Tongue (tissue), 2 donors: Measurements from ENCODE around the gene JAK2. TPM values are rescaled to one million over a fixed set of nuclear protein-coding genes. Genes with fewer than 3 reads are reported as not detected.
A peak's percentile ranks its signal among the peaks of the same experiment; 100 is the strongest.
"Not testable (repeated sequence)": the region's sequence is repeated elsewhere in the genome, so short reads cannot be mapped to it uniquely, and the experiment has no call there.

Experiments
- DNase-seq: peaks from one replicate; pipeline ENCODE4 v3.0.0-alpha.2; 2015
- total RNA-seq: library from RNA; depleted of rRNA; stranded (reverse); fragments of >200 nt; gene quantifications from one replicate; pipeline ENCODE4 v1.2.3, GENCODE V29; 2014

The JAK2 gene
- total RNA-seq, 1 donor from 2014 or later = 25.2 TPM

- DNase-seq = no peak
These were observed 58.3 kb downstream of the JAK2 start for GRCh38 chr9:5043381-5043780.

DNA sequence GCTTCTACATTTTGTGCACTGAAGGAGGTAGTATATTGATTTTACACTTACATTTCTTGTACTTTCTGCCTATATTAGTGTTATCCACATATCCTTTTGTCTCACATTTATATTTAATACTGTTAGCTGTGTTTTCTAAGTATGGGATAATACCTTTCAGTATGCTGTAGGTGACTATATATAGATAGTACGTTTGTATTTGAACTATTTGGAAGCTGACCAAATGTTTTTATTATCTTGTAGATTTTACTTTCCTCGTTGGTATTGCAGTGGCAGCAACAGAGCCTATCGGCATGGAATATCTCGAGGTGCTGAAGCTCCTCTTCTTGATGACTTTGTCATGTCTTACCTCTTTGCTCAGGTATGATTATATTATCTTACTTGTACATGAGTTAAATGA is 59.1 kb downstream of the JAK2 start:
- DNase-seq = no peak

- DNase-seq = no peak
These were observed 67.8 kb downstream of the JAK2 start for GRCh38 chr9:5052838-5053237.

GRCh38 chr9:5062631-5063030 is 77.6 kb downstream of the JAK2 start:
- DNase-seq = no peak

- DNase-seq = no peak
These were observed 87.8 kb downstream of the JAK2 start for GRCh38 chr9:5072871-5073270.

- DNase-seq = peak; percentile 13
These were observed 88.6 kb downstream of the JAK2 start for GRCh38 chr9:5073701-5074100.

DNA sequence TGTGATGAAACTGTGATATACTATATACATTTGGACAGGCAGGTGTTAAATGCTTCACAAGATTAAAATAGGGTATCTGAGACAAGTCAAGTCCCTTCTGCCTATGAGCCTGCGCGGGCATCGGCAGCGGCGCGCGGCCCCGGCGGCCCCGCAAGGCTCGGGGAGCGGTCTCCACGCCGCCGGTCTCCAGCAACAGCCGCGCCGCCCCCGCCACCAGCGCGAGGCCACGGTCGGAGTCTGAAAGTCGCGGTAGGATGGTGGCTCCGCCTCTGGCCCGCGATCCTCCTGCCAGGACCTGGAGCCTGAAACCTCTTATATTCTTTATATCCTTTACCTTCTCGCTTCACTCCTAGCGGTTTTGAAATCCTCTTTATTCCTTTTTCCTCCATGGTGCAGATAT is 100.9 kb downstream of the JAK2 start:
- no peak for DNase-seq

DNA sequence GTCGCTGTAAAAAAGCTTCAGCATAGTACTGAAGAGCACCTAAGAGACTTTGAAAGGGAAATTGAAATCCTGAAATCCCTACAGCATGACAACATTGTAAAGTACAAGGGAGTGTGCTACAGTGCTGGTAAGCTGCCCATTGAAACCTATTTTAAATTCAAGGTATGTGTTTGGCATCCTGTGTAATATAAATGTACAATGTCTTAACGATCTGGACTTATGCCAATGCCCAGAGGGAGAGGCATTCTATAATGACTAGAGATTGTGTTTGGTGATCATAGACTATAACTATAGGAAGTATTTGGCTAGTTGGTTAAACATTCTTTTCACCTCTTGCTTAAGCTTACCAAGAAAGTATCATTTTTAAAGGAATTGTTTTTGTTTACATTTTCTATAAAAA is 104.7 kb downstream of the JAK2 start:
- no peak for DNase-seq

GRCh38 chr9:5095795-5096194 is 110.7 kb downstream of the JAK2 start:
- DNase-seq = no peak

- DNase-seq = no peak
These were observed 114.4 kb downstream of the JAK2 start for GRCh38 chr9:5099466-5099865.

- not testable (repeated sequence) for DNase-seq
These were observed 116.1 kb downstream of the JAK2 start for GRCh38 chr9:5101127-5101526.

DNA sequence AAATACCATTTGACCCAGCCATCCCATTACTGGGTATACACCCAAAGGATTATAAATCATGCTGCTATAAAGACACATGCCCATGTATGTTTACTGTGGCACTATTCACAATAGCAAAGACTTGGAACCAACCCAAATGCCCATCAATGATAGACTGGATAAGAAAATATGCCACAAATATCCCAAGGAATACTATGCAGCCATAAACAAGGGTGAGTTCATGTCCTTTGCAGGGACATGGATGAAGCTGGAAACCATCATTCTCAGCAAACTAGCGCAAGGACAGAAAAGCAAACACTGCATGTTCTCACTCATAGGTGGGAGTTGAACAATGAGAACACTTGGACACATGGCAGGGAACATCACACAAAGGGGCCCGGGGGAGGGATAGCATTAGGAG is 121.4 kb downstream of the JAK2 start:
- not testable (repeated sequence) for DNase-seq

- DNase-seq = no peak
These were observed 126.0 kb downstream of the JAK2 start for GRCh38 chr9:5110867-5111681.

GRCh38 chr9:5111696-5112095 is 126.6 kb downstream of the JAK2 start:
- DNase-seq = no peak

- no peak for DNase-seq
These were observed 127.1 kb downstream of the JAK2 start for GRCh38 chr9:5112109-5112592.

GRCh38 chr9:5112646-5113045 is 127.6 kb downstream of the JAK2 start:
- DNase-seq = no peak

DNA sequence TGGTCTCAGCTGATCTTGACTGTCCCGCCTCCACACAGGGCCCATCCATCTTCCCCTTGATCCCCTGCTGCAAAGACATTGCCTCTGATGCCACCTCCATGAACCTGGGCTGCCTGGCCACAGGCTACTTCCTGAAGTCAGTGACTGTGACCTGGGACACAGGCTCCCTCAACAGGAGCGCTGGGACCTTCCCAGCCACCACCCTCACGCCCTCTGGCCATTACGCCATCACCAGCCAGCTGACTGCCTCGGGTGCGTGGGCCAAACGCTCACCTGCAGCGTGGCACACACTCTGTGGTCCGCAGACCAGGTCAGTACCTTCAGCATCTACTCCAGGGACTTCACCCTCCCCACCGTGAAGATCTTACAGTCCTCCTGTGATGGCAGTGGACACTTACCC is 128.5 kb downstream of the JAK2 start:
- DNase-seq = no peak

DNA sequence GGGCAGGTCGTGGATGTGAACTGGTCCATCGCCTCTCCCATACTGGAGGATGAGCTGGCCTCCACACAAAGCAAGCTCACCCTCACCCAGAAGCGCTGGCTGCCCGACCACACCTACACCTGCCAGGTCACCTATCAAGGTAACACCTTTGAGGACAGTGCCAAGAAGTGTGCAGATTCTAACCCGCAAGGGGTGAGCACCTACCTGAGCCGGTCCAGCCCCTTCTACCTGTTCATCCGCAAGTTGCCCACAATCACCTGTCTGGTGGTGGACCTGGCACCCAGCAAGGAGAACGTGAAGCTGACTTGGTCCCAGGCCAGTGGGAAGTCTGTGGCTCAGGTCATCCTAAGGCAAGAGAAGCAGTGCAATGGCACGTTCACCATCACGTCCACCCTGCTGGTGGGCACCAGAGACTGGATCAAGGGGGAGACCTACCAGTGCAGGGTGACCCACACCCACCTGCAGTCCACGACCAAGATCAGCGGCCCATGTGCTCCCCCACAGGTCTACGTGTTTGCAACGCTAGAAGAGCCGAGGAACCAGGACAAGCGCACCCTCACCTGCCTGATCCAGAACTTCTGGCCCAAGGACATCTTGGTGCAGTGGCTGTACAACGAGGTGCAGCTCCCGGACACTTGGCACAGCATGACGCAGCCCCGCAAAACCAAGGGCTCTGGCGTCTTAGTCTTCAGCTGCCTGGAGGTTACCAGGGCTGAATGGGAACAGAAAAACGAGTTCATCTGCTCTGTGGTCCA is 129.1 kb downstream of the JAK2 start:
- no peak for DNase-seq

DNA sequence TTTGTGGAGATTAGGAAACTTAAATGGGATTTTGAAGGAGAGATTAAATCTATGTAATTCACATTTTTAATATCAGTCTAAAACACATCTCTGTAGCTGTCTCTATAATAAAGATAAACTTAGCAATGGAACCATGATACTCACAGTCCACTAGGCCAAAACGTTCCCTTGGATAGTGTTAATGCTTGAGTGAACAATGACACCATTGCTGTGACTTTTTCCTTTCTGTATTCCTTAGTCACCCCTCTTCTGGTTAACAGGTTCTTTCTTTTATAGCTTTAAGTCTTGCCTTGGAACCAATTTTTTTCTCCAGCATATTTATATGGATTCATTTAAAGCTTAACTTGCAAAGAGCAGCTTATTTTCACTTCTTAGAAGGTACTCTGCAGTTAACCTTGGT is 137.0 kb downstream of the JAK2 start:
- DNase-seq = no peak

- DNase-seq = no peak
These were observed 137.4 kb downstream of the JAK2 start for GRCh38 chr9:5122516-5122915.

DNA sequence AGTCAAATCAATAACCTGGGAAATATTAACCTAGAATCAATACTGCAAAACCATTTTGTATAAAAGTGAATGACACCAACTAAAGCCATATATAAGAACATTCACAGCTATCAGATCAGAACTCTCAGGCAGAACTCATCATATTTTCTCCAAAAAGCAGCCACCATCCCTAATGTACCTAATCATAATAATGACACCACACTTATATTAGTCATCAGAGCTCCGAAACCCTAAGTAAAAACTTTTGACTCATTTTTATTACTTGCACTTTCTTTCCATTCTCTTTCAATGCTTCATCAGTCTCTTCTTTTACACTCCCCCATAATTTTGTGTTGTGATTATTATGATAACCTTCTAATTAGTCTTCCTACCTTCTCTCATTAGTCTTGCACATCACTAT is 155.1 kb downstream of the JAK2 start:
- DNase-seq = no peak

DNA sequence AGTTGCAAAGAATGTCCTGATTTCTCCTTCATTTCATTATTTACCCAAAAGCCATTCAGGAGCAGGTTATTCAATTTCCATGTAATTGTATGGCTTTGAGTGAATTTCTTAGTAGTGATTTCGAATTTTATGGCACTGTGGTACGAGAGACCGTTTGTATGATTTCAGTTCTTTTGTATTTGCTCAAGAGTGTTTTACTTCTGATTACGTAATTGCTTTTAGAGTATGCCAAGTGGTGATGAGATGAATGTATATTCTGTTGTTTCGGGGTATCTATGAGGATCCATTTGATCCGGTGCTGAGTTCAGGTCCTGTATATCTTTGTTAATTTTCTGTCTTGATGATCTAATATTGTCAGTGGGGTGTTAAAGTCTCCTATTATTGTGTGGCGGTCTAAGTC is 159.1 kb downstream of the JAK2 start:
- DNase-seq = no peak

DNA sequence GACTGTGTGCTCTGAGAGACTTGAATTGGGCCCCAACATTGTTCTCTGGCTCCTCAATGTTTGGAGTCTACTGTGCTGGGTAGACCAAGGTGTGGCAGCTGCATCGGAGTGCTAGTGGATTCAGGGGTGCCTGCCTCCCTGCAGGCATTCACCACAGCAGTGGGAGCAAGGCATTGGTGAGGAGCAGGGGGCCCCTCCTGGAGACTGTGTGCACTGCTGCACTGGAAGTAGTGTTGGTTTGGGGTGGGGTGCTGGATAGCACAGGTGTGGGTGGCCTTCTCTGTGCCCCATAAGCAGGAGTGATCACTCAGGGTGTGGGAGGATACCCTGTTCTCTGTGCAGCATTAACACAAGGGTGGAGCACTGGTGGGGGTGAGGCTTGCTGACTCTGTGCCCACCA is 161.2 kb downstream of the JAK2 start:
- no peak for DNase-seq
